SU-DHL-6 (cell line): Measurements from ENCODE around the gene RTP1.

Experiments used
- CTCF ChIP-seq: fragments of 200-600 bp; sonication (generic); IDR thresholded peaks from one replicate; pipeline ENCODE4 v1.5.1; 2017; ENCODE audit warnings: antibody characterized with exemption, mild to moderate bottlenecking, low read length, moderate library complexity; ENCODE audit not compliant: insufficient read depth, poor library complexity, severe bottlenecking
- EZH2phosphoT487 ChIP-seq: fragments of 200-600 bp; sonication (generic), shearing (Covaris generic); conservative IDR thresholded peaks from 2 replicates; pipeline ENCODE4 v1.6.1; 2018; ENCODE audit warnings: mild to moderate bottlenecking, antibody characterized with exemption, low read length, moderate library complexity, mixed read lengths

- TF ChIP-seq CTCF (no peak), EZH2phosphoT487 (no peak)
These were observed 39.7 kb downstream of the RTP1 start for GRCh38 chr3:187236962-187237361.
